WTC11 (cell line): ENCODE measurements around the gene MZF1. TPM values are rescaled to one million over a fixed set of nuclear protein-coding genes. Genes with fewer than 3 reads are reported as not detected.

ENCODE experiments used
- ATAC-seq: fragments of 200-7000 bp; cut with Tn5 transposase; 2 replicates; pipeline ENCODE4 v1.10.0; 2021; ENCODE audit warnings: mild to moderate bottlenecking, moderate library complexity
- CTCF ChIA-PET: fragments of 300-600 bp; sonication (Branson Sonifier 250); formaldehyde crosslinking; loops from one replicate; lab custom pipeline; 2021; ENCODE audit warnings: antibody characterized with exemption; lab: Charles Lee
- POLR2A ChIA-PET: fragments of 350-600 bp; sonication (Branson Sonifier 250); formaldehyde crosslinking; loops from one replicate; lab custom pipeline; 2021; ENCODE audit warnings: antibody characterized with exemption; lab: Charles Lee
- DNase-seq: peaks from one replicate; pipeline ENCODE4 v3.0.0; 2021; ENCODE audit warnings: low spot score
- H3K27ac Mint-ChIP-seq: 2 replicates; pipeline ENCODE4 v1.8.0; 2021; ENCODE audit warnings: mixed read lengths
- H3K27me3 Mint-ChIP-seq: 2 replicates; pipeline ENCODE4 v1.8.0; 2021; ENCODE audit warnings: low read depth, mild to moderate bottlenecking, moderate library complexity, mixed read lengths
- H3K36me3 Mint-ChIP-seq: 2 replicates; pipeline ENCODE4 v1.8.0; 2021; ENCODE audit warnings: mixed read lengths
- H3K4me1 Mint-ChIP-seq: 2 replicates; pipeline ENCODE4 v1.8.0; 2022; ENCODE audit warnings: mixed read lengths
- H3K4me3 Mint-ChIP-seq: 2 replicates; pipeline ENCODE4 v1.8.0; 2021; ENCODE audit warnings: mild to moderate bottlenecking, moderate library complexity, mixed read lengths
- H3K9me3 Mint-ChIP-seq: 2 replicates; pipeline ENCODE4 v1.8.0; 2021; ENCODE audit warnings: mixed read lengths
- CREM ChIP-seq: sonication (generic); formaldehyde crosslinking; IDR thresholded peaks from 2 replicates; pipeline ENCODE4 v1.8.1; 2022; ENCODE audit warnings: mild to moderate bottlenecking, missing genetic modification reagents, moderate library complexity
- GABPB1 ChIP-seq: sonication (generic); formaldehyde crosslinking; IDR thresholded peaks from 2 replicates; pipeline ENCODE4 v1.8.1; 2023; ENCODE audit warnings: mild to moderate bottlenecking, missing genetic modification reagents
- GRHL2 ChIP-seq: fragments of 250-450 bp; sonication (Bioruptor Pico); IDR thresholded peaks from 2 replicates; pipeline ENCODE4 v1.8.0; 2022; ENCODE audit warnings: mild to moderate bottlenecking, moderate library complexity; ENCODE audit not compliant: insufficient replicate concordance, severe bottlenecking
- JUN ChIP-seq: sonication (generic); formaldehyde crosslinking; IDR thresholded peaks from 2 replicates; pipeline ENCODE4 v1.8.0; 2023; ENCODE audit warnings: mild to moderate bottlenecking, missing genetic modification reagents
- KAT7 ChIP-seq: sonication (generic); formaldehyde crosslinking; IDR thresholded peaks from 2 replicates; pipeline ENCODE4 v1.8.1; 2023; ENCODE audit warnings: missing genetic modification reagents, mild to moderate bottlenecking, borderline replicate concordance
- NR1H2 ChIP-seq: sonication (generic); formaldehyde crosslinking; IDR thresholded peaks from 2 replicates; pipeline ENCODE4 v1.9.0; 2021; ENCODE audit warnings: mild to moderate bottlenecking, moderate library complexity, missing genetic modification reagents
- RELA ChIP-seq: sonication (generic); formaldehyde crosslinking; IDR thresholded peaks from 2 replicates; pipeline ENCODE4 v1.8.1; 2022; ENCODE audit warnings: missing genetic modification reagents, mild to moderate bottlenecking, borderline replicate concordance
- total RNA-seq: library from RNA; stranded (reverse); gene quantifications from 3 replicates; pipeline ENCODE4 v1.2.3, GENCODE V29; 2021
- TF ChIP-seq, protein P1 (sequence below): sonication (generic); formaldehyde crosslinking; IDR thresholded peaks from 2 replicates; pipeline ENCODE4 v1.8.1; 2023; ENCODE audit warnings: mild to moderate bottlenecking, missing genetic modification reagents
- TF ChIP-seq, protein P2 (sequence below): sonication (generic); formaldehyde crosslinking; IDR thresholded peaks from 2 replicates; pipeline ENCODE4 v1.8.0; 2023; ENCODE audit warnings: missing genetic modification reagents, mild to moderate bottlenecking, borderline replicate concordance
- TF ChIP-seq, protein P3 (sequence below): sonication (generic); formaldehyde crosslinking; IDR thresholded peaks from 2 replicates; pipeline ENCODE4 v1.8.1; 2023; ENCODE audit warnings: mild to moderate bottlenecking, missing genetic modification reagents, moderate library complexity
- TF ChIP-seq, protein P4 (sequence below): sonication (generic); formaldehyde crosslinking; IDR thresholded peaks from 2 replicates; pipeline ENCODE4 v1.8.1; 2023; ENCODE audit warnings: mild to moderate bottlenecking, moderate library complexity, missing genetic modification reagents
- TF ChIP-seq, protein P5 (sequence below): sonication (generic); formaldehyde crosslinking; IDR thresholded peaks from 2 replicates; pipeline ENCODE4 v1.8.1; 2022; ENCODE audit warnings: missing genetic modification reagents, borderline replicate concordance
- TF ChIP-seq, protein P6 (sequence below): sonication (generic); formaldehyde crosslinking; IDR thresholded peaks from 2 replicates; pipeline ENCODE4 v1.8.0; 2022; ENCODE audit warnings: mild to moderate bottlenecking, missing genetic modification reagents

Gene MZF1
- total RNA-seq, 1 experiment from 2014 or later, result 22.2 TPM

DNA sequence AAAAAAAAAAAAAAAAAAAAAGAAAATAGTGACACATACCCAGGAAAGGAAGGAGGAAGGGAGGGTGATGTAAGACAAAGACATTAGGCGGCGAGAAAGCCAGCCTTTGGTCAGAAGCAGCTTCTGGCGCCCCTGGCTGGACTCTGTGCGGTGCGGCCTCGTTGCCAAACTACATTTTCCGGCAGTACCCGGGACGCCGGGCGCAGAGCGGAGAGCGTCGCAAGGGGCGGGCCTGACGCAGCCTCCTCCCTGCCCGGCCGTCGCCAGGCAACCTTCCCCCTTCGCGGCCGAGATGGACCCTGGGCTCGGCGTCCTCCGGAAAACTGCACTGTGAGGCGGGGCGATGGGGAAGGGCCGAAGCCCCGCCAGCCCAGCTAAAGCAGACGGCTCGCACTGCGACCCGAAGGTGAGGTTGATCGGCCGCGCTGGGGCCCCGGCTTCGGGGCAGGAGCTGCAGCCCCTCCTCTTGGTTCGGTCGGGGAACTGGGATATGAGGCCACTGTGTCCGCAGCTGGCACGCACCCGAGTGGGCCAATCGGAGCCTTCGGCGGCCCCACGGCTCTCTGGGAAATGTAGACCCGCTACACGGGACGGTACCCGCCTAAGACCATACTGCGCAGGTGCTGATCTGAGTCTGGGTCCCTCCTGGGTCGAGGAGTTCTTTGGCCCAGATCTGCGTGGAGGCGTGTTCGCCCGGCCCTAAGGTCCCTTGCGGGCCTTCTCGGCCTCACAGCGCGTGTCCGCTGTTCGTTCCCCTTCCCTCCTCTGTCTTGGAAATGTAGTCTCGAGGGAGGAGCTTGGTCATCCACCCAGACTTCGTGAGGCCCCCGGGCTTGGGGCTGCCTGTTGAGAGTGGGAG lies 2.3 kb upstream of the MZF1 start (continued):
- TF ChIP-seq, protein P1, sequence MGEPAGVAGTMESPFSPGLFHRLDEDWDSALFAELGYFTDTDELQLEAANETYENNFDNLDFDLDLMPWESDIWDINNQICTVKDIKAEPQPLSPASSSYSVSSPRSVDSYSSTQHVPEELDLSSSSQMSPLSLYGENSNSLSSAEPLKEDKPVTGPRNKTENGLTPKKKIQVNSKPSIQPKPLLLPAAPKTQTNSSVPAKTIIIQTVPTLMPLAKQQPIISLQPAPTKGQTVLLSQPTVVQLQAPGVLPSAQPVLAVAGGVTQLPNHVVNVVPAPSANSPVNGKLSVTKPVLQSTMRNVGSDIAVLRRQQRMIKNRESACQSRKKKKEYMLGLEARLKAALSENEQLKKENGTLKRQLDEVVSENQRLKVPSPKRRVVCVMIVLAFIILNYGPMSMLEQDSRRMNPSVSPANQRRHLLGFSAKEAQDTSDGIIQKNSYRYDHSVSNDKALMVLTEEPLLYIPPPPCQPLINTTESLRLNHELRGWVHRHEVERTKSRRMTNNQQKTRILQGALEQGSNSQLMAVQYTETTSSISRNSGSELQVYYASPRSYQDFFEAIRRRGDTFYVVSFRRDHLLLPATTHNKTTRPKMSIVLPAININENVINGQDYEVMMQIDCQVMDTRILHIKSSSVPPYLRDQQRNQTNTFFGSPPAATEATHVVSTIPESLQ (CRISPR knock-in tag), result no peak
- TF ChIP-seq RELA (CRISPR knock-in tag), result peak; percentile 72; the same call in 1 of the 2 replicates
- TF ChIP-seq, protein P2, sequence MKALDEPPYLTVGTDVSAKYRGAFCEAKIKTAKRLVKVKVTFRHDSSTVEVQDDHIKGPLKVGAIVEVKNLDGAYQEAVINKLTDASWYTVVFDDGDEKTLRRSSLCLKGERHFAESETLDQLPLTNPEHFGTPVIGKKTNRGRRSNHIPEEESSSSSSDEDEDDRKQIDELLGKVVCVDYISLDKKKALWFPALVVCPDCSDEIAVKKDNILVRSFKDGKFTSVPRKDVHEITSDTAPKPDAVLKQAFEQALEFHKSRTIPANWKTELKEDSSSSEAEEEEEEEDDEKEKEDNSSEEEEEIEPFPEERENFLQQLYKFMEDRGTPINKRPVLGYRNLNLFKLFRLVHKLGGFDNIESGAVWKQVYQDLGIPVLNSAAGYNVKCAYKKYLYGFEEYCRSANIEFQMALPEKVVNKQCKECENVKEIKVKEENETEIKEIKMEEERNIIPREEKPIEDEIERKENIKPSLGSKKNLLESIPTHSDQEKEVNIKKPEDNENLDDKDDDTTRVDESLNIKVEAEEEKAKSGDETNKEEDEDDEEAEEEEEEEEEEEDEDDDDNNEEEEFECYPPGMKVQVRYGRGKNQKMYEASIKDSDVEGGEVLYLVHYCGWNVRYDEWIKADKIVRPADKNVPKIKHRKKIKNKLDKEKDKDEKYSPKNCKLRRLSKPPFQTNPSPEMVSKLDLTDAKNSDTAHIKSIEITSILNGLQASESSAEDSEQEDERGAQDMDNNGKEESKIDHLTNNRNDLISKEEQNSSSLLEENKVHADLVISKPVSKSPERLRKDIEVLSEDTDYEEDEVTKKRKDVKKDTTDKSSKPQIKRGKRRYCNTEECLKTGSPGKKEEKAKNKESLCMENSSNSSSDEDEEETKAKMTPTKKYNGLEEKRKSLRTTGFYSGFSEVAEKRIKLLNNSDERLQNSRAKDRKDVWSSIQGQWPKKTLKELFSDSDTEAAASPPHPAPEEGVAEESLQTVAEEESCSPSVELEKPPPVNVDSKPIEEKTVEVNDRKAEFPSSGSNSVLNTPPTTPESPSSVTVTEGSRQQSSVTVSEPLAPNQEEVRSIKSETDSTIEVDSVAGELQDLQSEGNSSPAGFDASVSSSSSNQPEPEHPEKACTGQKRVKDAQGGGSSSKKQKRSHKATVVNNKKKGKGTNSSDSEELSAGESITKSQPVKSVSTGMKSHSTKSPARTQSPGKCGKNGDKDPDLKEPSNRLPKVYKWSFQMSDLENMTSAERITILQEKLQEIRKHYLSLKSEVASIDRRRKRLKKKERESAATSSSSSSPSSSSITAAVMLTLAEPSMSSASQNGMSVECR, result no peak
- TF ChIP-seq GABPB1 (CRISPR knock-in tag), result peak; percentile 44; the same call in 1 of the 2 replicates
- TF ChIP-seq CREM, result peak; percentile 76; the same call in 1 of the 2 replicates
- TF ChIP-seq, protein P3, sequence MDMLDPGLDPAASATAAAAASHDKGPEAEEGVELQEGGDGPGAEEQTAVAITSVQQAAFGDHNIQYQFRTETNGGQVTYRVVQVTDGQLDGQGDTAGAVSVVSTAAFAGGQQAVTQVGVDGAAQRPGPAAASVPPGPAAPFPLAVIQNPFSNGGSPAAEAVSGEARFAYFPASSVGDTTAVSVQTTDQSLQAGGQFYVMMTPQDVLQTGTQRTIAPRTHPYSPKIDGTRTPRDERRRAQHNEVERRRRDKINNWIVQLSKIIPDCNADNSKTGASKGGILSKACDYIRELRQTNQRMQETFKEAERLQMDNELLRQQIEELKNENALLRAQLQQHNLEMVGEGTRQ, result 0 out of 2 replicates have a peak, but pooled peaks have one; percentile 20
- no peak for TF ChIP-seq JUN (CRISPR knock-in tag)
- TF ChIP-seq, protein P4, sequence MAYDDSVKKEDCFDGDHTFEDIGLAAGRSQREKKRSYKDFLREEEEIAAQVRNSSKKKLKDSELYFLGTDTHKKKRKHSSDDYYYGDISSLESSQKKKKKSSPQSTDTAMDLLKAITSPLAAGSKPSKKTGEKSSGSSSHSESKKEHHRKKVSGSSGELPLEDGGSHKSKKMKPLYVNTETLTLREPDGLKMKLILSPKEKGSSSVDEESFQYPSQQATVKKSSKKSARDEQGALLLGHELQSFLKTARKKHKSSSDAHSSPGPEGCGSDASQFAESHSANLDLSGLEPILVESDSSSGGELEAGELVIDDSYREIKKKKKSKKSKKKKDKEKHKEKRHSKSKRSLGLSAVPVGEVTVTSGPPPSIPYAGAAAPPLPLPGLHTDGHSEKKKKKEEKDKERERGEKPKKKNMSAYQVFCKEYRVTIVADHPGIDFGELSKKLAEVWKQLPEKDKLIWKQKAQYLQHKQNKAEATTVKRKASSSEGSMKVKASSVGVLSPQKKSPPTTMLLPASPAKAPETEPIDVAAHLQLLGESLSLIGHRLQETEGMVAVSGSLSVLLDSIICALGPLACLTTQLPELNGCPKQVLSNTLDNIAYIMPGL (CRISPR knock-in tag), result peak; percentile 27; the same call in 1 of the 2 replicates
- TF ChIP-seq, protein P5, sequence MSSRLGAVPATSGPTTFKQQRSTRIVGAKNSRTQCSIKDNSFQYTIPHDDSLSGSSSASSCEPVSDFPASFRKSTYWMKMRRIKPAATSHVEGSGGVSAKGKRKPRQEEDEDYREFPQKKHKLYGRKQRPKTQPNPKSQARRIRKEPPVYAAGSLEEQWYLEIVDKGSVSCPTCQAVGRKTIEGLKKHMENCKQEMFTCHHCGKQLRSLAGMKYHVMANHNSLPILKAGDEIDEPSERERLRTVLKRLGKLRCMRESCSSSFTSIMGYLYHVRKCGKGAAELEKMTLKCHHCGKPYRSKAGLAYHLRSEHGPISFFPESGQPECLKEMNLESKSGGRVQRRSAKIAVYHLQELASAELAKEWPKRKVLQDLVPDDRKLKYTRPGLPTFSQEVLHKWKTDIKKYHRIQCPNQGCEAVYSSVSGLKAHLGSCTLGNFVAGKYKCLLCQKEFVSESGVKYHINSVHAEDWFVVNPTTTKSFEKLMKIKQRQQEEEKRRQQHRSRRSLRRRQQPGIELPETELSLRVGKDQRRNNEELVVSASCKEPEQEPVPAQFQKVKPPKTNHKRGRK (CRISPR knock-in tag), result no peak
- no peak for TF ChIP-seq KAT7 (CRISPR knock-in tag)
- TF ChIP-seq NR1H2, result no peak
- TF ChIP-seq, all 79 proteins: peak for 8

DNA sequence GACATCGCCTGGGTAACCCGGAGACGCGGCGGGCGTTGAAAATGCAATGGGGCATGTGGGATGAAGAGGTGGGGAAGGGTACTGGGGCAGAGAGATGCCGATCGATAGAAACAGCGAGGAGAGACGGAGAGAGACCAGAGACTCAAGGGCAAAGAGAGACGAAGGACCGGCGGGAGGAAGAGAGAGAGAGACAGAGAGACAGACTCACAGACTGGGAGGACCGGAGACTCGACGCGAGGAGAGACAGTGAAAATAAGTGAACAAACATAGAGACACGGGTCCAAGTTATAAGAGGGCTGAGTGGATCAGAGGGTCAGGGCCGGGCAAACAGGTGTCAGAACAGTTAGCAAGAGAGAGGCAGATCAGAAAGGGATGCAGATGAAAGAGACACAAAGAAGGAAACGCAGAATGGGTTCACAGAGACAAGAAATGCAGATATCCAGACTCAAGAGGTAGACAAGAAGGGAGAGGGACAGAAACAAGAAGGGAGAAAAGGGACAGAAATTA lies 576 bp upstream of the MZF1 start:
- DNase-seq, result no peak
- ChIA-PET CTCF (no interaction called here), POLR2A (no interaction called here)
- no peaks in the 10 kb centered on the region for H3K27me3 Mint-ChIP-seq
- peak overlapping the region; percentile 99 for H3K4me3 Mint-ChIP-seq
- H3K36me3 Mint-ChIP-seq, result peaks cover 9% of the 10 kb centered on the region; the same call in 1 of the 2 replicates
- H3K9me3 Mint-ChIP-seq, result no peaks in the 10 kb centered on the region
- H3K4me1 Mint-ChIP-seq, result peaks cover 17% of the 10 kb centered on the region
- ATAC-seq, result no peak
- peak overlapping the region; percentile 100 for H3K27ac Mint-ChIP-seq
- TF ChIP-seq, protein P6, sequence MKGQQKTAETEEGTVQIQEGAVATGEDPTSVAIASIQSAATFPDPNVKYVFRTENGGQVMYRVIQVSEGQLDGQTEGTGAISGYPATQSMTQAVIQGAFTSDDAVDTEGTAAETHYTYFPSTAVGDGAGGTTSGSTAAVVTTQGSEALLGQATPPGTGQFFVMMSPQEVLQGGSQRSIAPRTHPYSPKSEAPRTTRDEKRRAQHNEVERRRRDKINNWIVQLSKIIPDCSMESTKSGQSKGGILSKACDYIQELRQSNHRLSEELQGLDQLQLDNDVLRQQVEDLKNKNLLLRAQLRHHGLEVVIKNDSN (CRISPR knock-in tag), result 0 out of 2 replicates have a peak, but pooled peaks have one; percentile 3
- no peak for TF ChIP-seq GRHL2 (CRISPR knock-in tag)
